PC-9 (cell line): Measurements from ENCODE around the gene TRIM10.

Experiments
- EZH2 ChIP-seq: fragments of 200-600 bp; sonication (generic); IDR thresholded peaks from 2 replicates; pipeline ENCODE4 v1.8.0; 2017; ENCODE audit warnings: antibody characterized with exemption, low read depth
- TF ChIP-seq, protein P1 (sequence below): fragments of 200-600 bp; sonication (generic); conservative IDR thresholded peaks from 2 replicates; pipeline ENCODE4 v1.6.1; 2017; ENCODE audit warnings: mixed run types, antibody characterized with exemption, mild to moderate bottlenecking, moderate library complexity

DNA sequence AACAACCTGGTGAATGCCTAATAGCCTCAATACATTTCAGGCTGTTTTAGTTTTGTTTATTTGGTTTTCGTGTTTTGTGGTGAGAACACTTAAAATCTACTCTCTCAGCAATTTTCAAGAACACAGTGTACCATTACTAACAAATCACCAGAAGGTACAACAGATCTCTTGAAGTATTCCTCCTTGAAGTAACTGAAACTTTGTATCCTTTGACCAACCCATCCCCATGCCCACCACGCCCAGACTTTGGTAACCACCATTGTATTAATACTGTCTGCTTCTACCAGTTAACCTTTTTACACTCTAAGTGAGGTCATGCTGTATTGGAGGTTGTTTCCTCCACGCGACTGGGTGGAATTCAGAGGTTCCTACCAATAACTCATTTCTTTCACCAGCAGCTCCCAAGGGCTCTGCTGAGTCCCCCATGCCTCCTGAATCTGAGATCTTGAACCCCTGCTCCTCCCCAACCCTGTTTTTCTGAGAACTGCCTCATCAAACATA lies 30.8 kb downstream of the TRIM10 start:
- TF ChIP-seq, protein P1, sequence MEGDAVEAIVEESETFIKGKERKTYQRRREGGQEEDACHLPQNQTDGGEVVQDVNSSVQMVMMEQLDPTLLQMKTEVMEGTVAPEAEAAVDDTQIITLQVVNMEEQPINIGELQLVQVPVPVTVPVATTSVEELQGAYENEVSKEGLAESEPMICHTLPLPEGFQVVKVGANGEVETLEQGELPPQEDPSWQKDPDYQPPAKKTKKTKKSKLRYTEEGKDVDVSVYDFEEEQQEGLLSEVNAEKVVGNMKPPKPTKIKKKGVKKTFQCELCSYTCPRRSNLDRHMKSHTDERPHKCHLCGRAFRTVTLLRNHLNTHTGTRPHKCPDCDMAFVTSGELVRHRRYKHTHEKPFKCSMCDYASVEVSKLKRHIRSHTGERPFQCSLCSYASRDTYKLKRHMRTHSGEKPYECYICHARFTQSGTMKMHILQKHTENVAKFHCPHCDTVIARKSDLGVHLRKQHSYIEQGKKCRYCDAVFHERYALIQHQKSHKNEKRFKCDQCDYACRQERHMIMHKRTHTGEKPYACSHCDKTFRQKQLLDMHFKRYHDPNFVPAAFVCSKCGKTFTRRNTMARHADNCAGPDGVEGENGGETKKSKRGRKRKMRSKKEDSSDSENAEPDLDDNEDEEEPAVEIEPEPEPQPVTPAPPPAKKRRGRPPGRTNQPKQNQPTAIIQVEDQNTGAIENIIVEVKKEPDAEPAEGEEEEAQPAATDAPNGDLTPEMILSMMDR = no peak
- no peak for TF ChIP-seq EZH2
